IMR-90 (cell line): Measurements from ENCODE around the gene SLC47A2. TPM values are rescaled to one million over a fixed set of nuclear protein-coding genes. Genes with fewer than 3 reads are reported as not detected.

Experiments
- ATAC-seq: fragments of 200-7000 bp; cut with Tn5 transposase; 2 replicates; pipeline ENCODE4 v1.9.1; 2020; ENCODE audit warnings: low read depth, mild to moderate bottlenecking, moderate library complexity
- BruUV-seq: library from RNA; stranded (reverse); fragments of 400-500 nt; replicated peaks from 2 replicates; lab custom pipeline; 2021; lab: Mats Ljungman, UMichigan
- CTCF ChIA-PET: fragments of 300-600 bp; formaldehyde crosslinking; extraction: SDS; loops from one replicate; lab custom pipeline; 2021; ENCODE audit warnings: antibody characterized with exemption; lab: Yijun Ruan, JAX
- POLR2A ChIA-PET: fragments of 300-600 bp; sonication (Branson Sonifier 250); formaldehyde crosslinking; loops from one replicate; lab custom pipeline; 2022; ENCODE audit warnings: antibody characterized with exemption; ENCODE audit not compliant: unreplicated experiment; lab: Charles Lee
- DNase-seq: peaks from one replicate; pipeline ENCODE4 v3.0.0; 2013
- H2AFZ ChIP-seq: replicated peaks from 2 replicates; pipeline ENCODE3; 2013; ENCODE audit warnings: low read length, mild to moderate bottlenecking; ENCODE audit not compliant: poor library complexity
- H2AK5ac ChIP-seq: 2 replicates; pipeline ENCODE4 v1.6.1; 2013; ENCODE audit warnings: low read depth, low read length, inconsistent platforms
- H2AK9ac ChIP-seq: replicated peaks from 2 replicates; pipeline ENCODE3; 2013; ENCODE audit warnings: mild to moderate bottlenecking, low read depth, low read length, moderate library complexity; ENCODE audit not compliant: poor library complexity
- H2BK120ac ChIP-seq: 2 replicates; pipeline ENCODE4 v1.6.1; 2013; ENCODE audit warnings: low read depth, low read length, inconsistent platforms
- H2BK15ac ChIP-seq: 3 replicates; pipeline ENCODE4 v1.6.1; 2013; ENCODE audit warnings: low read depth, low read length, inconsistent platforms
- H2BK20ac ChIP-seq: 2 replicates; pipeline ENCODE4 v1.6.1; 2013; ENCODE audit warnings: low read depth, mild to moderate bottlenecking, inconsistent platforms, low read length, moderate library complexity
- H2BK5ac ChIP-seq: 2 replicates; pipeline ENCODE4 v1.6.1; 2013; ENCODE audit warnings: mild to moderate bottlenecking, low read depth, low read length, inconsistent platforms; ENCODE audit not compliant: poor library complexity, severe bottlenecking
- H3K14ac ChIP-seq: replicated peaks from 2 replicates; pipeline ENCODE4 v1.6.1; 2013; ENCODE audit warnings: low read depth, low read length, inconsistent platforms
- H3K18ac ChIP-seq: 2 replicates; pipeline ENCODE4 v1.6.1; 2013; ENCODE audit warnings: low read depth, low read length, control low read depth
- H3K23ac ChIP-seq: 2 replicates; pipeline ENCODE4 v1.6.1; 2013; ENCODE audit warnings: low read depth, low read length, inconsistent platforms
- H3K27ac ChIP-seq: 2 replicates; pipeline ENCODE4 v1.5.1; 2013; ENCODE audit warnings: mild to moderate bottlenecking, control low read depth, low read length; ENCODE audit not compliant: insufficient read depth
- H3K27me3 ChIP-seq: 2 replicates; pipeline ENCODE4 v1.6.1; 2013; ENCODE audit warnings: low read length; ENCODE audit not compliant: control insufficient read depth, insufficient read depth
- H3K36me3 ChIP-seq: 2 replicates; pipeline ENCODE4 v1.6.1; 2013; ENCODE audit warnings: low read length, mixed read lengths; ENCODE audit not compliant: control insufficient read depth, insufficient read depth
- H3K4ac ChIP-seq: 2 replicates; pipeline ENCODE4 v1.6.1; 2013; ENCODE audit warnings: low read depth, low read length, inconsistent platforms
- H3K4me1 ChIP-seq: 2 replicates; pipeline ENCODE4 v1.6.1; 2013; ENCODE audit warnings: low read length, mixed read lengths; ENCODE audit not compliant: control insufficient read depth, insufficient read depth
- H3K4me2 ChIP-seq: 2 replicates; pipeline ENCODE4 v1.6.1; 2013; ENCODE audit warnings: low read depth, mild to moderate bottlenecking, control low read depth, low read length, moderate library complexity
- H3K4me3 ChIP-seq: 2 replicates; pipeline ENCODE4 v1.5.1; 2013; ENCODE audit warnings: low read depth, mild to moderate bottlenecking, control low read depth, low read length, moderate library complexity; ENCODE audit not compliant: insufficient read depth
- H3K56ac ChIP-seq: 2 replicates; pipeline ENCODE4 v1.6.1; 2013; ENCODE audit warnings: low read length, inconsistent platforms; ENCODE audit not compliant: insufficient read depth; ENCODE audit errors: extremely low read depth
- H3K79me1 ChIP-seq, 2 experiments: 2 replicates each; pipeline ENCODE4 v1.6.1; 2013; ENCODE audit warnings: low read length in 2 of 2, inconsistent platforms in 1 of 2, low read depth in 1 of 2
- H3K9ac ChIP-seq: 2 replicates; pipeline ENCODE4 v1.6.1; 2013; ENCODE audit warnings: low read depth, low read length, control low read depth
- H3K9me1 ChIP-seq: 2 replicates; pipeline ENCODE4 v1.6.1; 2013; ENCODE audit warnings: low read length, inconsistent platforms; ENCODE audit not compliant: insufficient read depth
- H3K9me3 ChIP-seq: 2 replicates; pipeline ENCODE4 v1.6.1; 2013; ENCODE audit warnings: low read length; ENCODE audit not compliant: control insufficient read depth, insufficient read depth
- H4K20me1 ChIP-seq: 2 replicates; pipeline ENCODE4 v1.6.1; 2013; ENCODE audit warnings: low read length, inconsistent platforms; ENCODE audit not compliant: insufficient read depth
- H4K5ac ChIP-seq: 2 replicates; pipeline ENCODE4 v1.6.1; 2013; ENCODE audit warnings: mild to moderate bottlenecking, low read depth, low read length, control low read depth
- H4K8ac ChIP-seq, 2 experiments: 2 replicates each; pipeline ENCODE4 v1.6.1; 2013; ENCODE audit warnings: low read depth in 2 of 2, low read length in 2 of 2, control low read depth in 1 of 2, inconsistent platforms in 1 of 2
- H4K91ac ChIP-seq: 2 replicates; pipeline ENCODE4 v1.6.1; 2013; ENCODE audit warnings: low read depth, low read length, inconsistent platforms; ENCODE audit not compliant: insufficient read depth
- CEBPB ChIP-seq: IDR thresholded peaks from 2 replicates; pipeline ENCODE4 v1.6.1; 2012; ENCODE audit warnings: low read depth, low read length, improper control_type of control experiment
- CTCF ChIP-seq: conservative IDR thresholded peaks from 2 replicates; pipeline ENCODE4 v1.5.1; 2012; ENCODE audit warnings: mild to moderate bottlenecking, low read depth, low read length, improper control_type of control experiment
- FOS ChIP-seq: fragments of 150-350 bp; IDR thresholded peaks from 2 replicates; pipeline ENCODE4 v1.6.1; 2016; ENCODE audit warnings: low read depth, low read length
- MAFK ChIP-seq: IDR thresholded peaks from 2 replicates; pipeline ENCODE4 v1.6.1; 2012; ENCODE audit warnings: low read depth, low read length, improper control_type of control experiment
- MXI1 ChIP-seq: IDR thresholded peaks from 2 replicates; pipeline ENCODE4 v1.6.1; 2012; ENCODE audit warnings: low read depth, mild to moderate bottlenecking, low read length, moderate library complexity, borderline replicate concordance
- NFE2L2 ChIP-seq: fragments of 150-350 bp; IDR thresholded peaks from 2 replicates; pipeline ENCODE4 v1.6.1; 2016; ENCODE audit warnings: low read depth, mild to moderate bottlenecking, low read length
- RAD21 ChIP-seq: IDR thresholded peaks from 2 replicates; pipeline ENCODE4 v1.6.1; 2012; ENCODE audit warnings: low read length, improper control_type of control experiment
- SMC3 ChIP-seq: fragments of 150-350 bp; IDR thresholded peaks from 2 replicates; pipeline ENCODE4 v1.6.1; 2016; ENCODE audit warnings: low read depth, mild to moderate bottlenecking, antibody characterized with exemption, low read length, moderate library complexity
- WGBS, 2 experiments: methylation state at CpG; one replicate each; pipeline versions ENCODE4 v1.1.5 to v1.1.7; 2013; ENCODE audit warnings: missing lambda C conversion rate in 2 of 2; ENCODE audit not compliant: insufficient read length in 1 of 2; ENCODE audit errors: extremely low coverage in 2 of 2; 5-methylcytosine and 5-hydroxymethylcytosine counted together
- dilution Hi-C: fragments of 300-500 bp; cut with HindIII; formaldehyde crosslinking; loops from one replicate; pipeline ENCODE4 v1.14.3; 2018; ENCODE audit warnings: low sequenced_read_pairs; ENCODE audit not compliant: unreplicated experiment
- in situ Hi-C: fragments of 300-500 bp; cut with MboI; formaldehyde crosslinking; loops from 3 replicates; pipeline ENCODE4 v1.14.3; 2019; ENCODE audit warnings: low sequenced_read_pairs, inconsistent platforms, mixed read lengths
- intact Hi-C: fragments of 100-400 bp; cut with micrococcal nuclease; formaldehyde crosslinking; loops from 2 replicates; pipeline ENCODE4 v1.10.0; 2022
- polyA plus RNA-seq, 3 experiments: library from polyadenylated mRNA; depleted of rRNA; stranded (reverse); fragments of >200 nt; gene quantifications; 2 replicates each; pipeline ENCODE4 v1.2.3, GENCODE V29; 2012; ENCODE audit warnings: low replicate concordance in 1 of 3
- total RNA-seq: library from RNA; depleted of rRNA; stranded (reverse); fragments of >200 nt; gene quantifications from 2 replicates; pipeline ENCODE4 v1.2.3, GENCODE V29; 2012
- TF ChIP-seq, protein P1 (sequence below): fragments of 150-350 bp; IDR thresholded peaks from 2 replicates; pipeline ENCODE4 v1.6.1; 2017; ENCODE audit warnings: mild to moderate bottlenecking, antibody characterized with exemption, low read length, low read depth
- TF ChIP-seq, protein P2 (sequence below): fragments of 150-350 bp; IDR thresholded peaks from 2 replicates; pipeline ENCODE4 v1.6.1; 2016; ENCODE audit warnings: low read depth, mild to moderate bottlenecking, low read length, moderate library complexity, borderline replicate concordance

Gene SLC47A2
- total and polyA plus RNA-seq, 2 of the 4 experiments (the other 2 are of a cell fraction) = not detected

GRCh38 chr17:19718613-19719354, 2.4 kb upstream of the SLC47A2 start:
- Histone ChIP-seq H2AK5ac (no peak overlapping the region), H3K4ac (no peak overlapping the region), H3K9ac (no peak overlapping the region), H3K4me1 (no peaks in the 10 kb centered on the region), H4K5ac (no peak overlapping the region), H3K18ac (no peak overlapping the region), H2AFZ (no peak overlapping the region), H4K8ac (no peak overlapping the region), H3K27ac (no peak overlapping the region), H2BK120ac (no peak overlapping the region), H2BK5ac (no peak overlapping the region), H3K14ac (no peak overlapping the region), H4K20me1 (no peaks in the 10 kb centered on the region), H3K4me2 (no peak overlapping the region), H3K79me1 (no peaks in the 10 kb centered on the region), H3K9me3 (no peaks in the 10 kb centered on the region), H3K4me3 (no peak overlapping the region), H2BK15ac (no peak overlapping the region), H3K36me3 (no peaks in the 10 kb centered on the region), H2AK9ac (no peak overlapping the region), H2BK20ac (no peak overlapping the region), H4K91ac (no peak overlapping the region), H3K27me3 (peaks cover 22% of the 10 kb centered on the region; the same call in 1 of the 2 replicates), H3K56ac (no peak overlapping the region), H3K23ac (no peak overlapping the region), H3K9me1 (no peaks in the 10 kb centered on the region)
- DNase-seq = no peak
- TF ChIP-seq NFE2L2 (no peak), CEBPB (no peak), SMC3 (no peak), FOS (no peak), CTCF (no peak), MXI1 (no peak), MAFK (no peak), RAD21 (no peak)
- TF ChIP-seq, protein P1, sequence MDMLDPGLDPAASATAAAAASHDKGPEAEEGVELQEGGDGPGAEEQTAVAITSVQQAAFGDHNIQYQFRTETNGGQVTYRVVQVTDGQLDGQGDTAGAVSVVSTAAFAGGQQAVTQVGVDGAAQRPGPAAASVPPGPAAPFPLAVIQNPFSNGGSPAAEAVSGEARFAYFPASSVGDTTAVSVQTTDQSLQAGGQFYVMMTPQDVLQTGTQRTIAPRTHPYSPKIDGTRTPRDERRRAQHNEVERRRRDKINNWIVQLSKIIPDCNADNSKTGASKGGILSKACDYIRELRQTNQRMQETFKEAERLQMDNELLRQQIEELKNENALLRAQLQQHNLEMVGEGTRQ = no peak
- TF ChIP-seq, protein P2, sequence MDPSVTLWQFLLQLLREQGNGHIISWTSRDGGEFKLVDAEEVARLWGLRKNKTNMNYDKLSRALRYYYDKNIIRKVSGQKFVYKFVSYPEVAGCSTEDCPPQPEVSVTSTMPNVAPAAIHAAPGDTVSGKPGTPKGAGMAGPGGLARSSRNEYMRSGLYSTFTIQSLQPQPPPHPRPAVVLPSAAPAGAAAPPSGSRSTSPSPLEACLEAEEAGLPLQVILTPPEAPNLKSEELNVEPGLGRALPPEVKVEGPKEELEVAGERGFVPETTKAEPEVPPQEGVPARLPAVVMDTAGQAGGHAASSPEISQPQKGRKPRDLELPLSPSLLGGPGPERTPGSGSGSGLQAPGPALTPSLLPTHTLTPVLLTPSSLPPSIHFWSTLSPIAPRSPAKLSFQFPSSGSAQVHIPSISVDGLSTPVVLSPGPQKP = no peak
- CTCF ChIA-PET = interaction anchor here (0.6 kb wide), 1 partner anchor 127 kb away, joined by 3 read pairs; no protein-coding TSS in a partner anchor
- dilution Hi-C loops (no loop called here), in situ Hi-C loops (no loop called here), intact Hi-C loops (no loop called here)
- BruUV-seq = no TSS peak
- POLR2A ChIA-PET = no interaction called here
- ATAC-seq = no peak
- WGBS, 2 experiments = 61% methylated on average over 5 of the region's 18 CpGs; no CpG with 5 or more reads in 1 of the 2 experiments
